Stimulated activated CD8-positive, alpha-beta memory T cell treated with anti-CD3 and anti-CD28 coated beads, Interleukin-7, amount 100 ng/mL, for 48 hours (primary cell): ENCODE measurements around the gene TAF3.
"Not testable (repeated sequence)": the region's sequence is repeated elsewhere in the genome, so short reads cannot be mapped to it uniquely, and the experiment has no call there.

ENCODE experiments used
- DNase-seq, 2 donors: peaks; one replicate each; pipeline ENCODE4 v3.0.0-alpha.2; 2020; ENCODE audit warnings: low read depth in 1 of 2; ENCODE audit errors: extremely low read depth in 1 of 2

The TAF3 gene

GRCh38 chr10:8026349-8027259 is 208.3 kb downstream of the TAF3 start:
- no peak for DNase-seq

GRCh38 chr10:8031211-8031610 is 212.9 kb downstream of the TAF3 start:
- not testable (repeated sequence) for DNase-seq

- DNase-seq = no peak
These were observed 214.3 kb downstream of the TAF3 start for GRCh38 chr10:8032558-8032957.

GRCh38 chr10:8033812-8034465 is 215.6 kb downstream of the TAF3 start:
- no peak for DNase-seq

GRCh38 chr10:8034466-8035005 is 216.2 kb downstream of the TAF3 start:
- DNase-seq = no peak

GRCh38 chr10:8035006-8035640 is 216.8 kb downstream of the TAF3 start:
- DNase-seq = no peak

GRCh38 chr10:8035641-8036470 is 217.6 kb downstream of the TAF3 start:
- DNase-seq = no peak

GRCh38 chr10:8036506-8037198 is 218.3 kb downstream of the TAF3 start:
- no peak for DNase-seq

GRCh38 chr10:8037199-8037801 is 219.0 kb downstream of the TAF3 start:
- no peak for DNase-seq

GRCh38 chr10:8037941-8038894 is 219.9 kb downstream of the TAF3 start:
- DNase-seq = no peak

GRCh38 chr10:8039321-8039881 is 221.1 kb downstream of the TAF3 start:
- no peak for DNase-seq

GRCh38 chr10:8040651-8041050 is 222.3 kb downstream of the TAF3 start:
- no peak for DNase-seq

GRCh38 chr10:8041284-8041991 is 223.1 kb downstream of the TAF3 start:
- no peak for DNase-seq

- DNase-seq = no peak
These were observed 223.9 kb downstream of the TAF3 start for GRCh38 chr10:8041992-8042720.

- no peak for DNase-seq
These were observed 224.6 kb downstream of the TAF3 start for GRCh38 chr10:8042721-8043568.
